Measurements from ENCODE around the gene PLAC9.

PLAC9 gene

GRCh38 chr10:80188713-80189112 lies 56.2 kb downstream of the PLAC9 start:
- TF ChIP-seq CTCF (IDR thresholded peaks at IDR 0.05; ENCODE audit: low read depth, low read length, missing control alignments): no peak
- peaks cover 13% of the 10 kb centered on the region for H3K36me3 ChIP-seq (replicated peaks)
- in situ Hi-C loops (cut with HindIII; ENCODE audit: low pct_ligation_motif_present, low sequenced_read_pairs): no loop called here
- H3K4me3 ChIP-seq (ENCODE audit: low read depth, low read length): no peak overlapping the region
- no peak for DNase-seq
- no peak overlapping the region for H3K27ac ChIP-seq
- H3K27me3 ChIP-seq (replicated peaks): no peaks in the 10 kb centered on the region

GRCh38 chr10:80191589-80192270 lies 59.2 kb downstream of the PLAC9 start:
- Histone ChIP-seq H3K27ac (no peak overlapping the region), H3K36me3 (replicated peaks) (peaks cover 19% of the 10 kb centered on the region), H3K27me3 (replicated peaks) (no peaks in the 10 kb centered on the region), H3K4me3 (ENCODE audit: low read depth, low read length) (no peak overlapping the region)
- no peak for TF ChIP-seq CTCF (IDR thresholded peaks at IDR 0.05; ENCODE audit: low read depth, low read length, missing control alignments)
- in situ Hi-C loops (cut with HindIII; ENCODE audit: low pct_ligation_motif_present, low sequenced_read_pairs): no loop called here
- DNase-seq: no peak

GRCh38 chr10:80192553-80192952 lies 60.0 kb downstream of the PLAC9 start:
- in situ Hi-C loops (cut with HindIII; ENCODE audit: low pct_ligation_motif_present, low sequenced_read_pairs): no loop called here
- Histone ChIP-seq H3K27ac (no peak overlapping the region), H3K27me3 (replicated peaks) (no peaks in the 10 kb centered on the region)

GRCh38 chr10:80194373-80195045 lies 62.0 kb downstream of the PLAC9 start:
- Histone ChIP-seq H3K4me3 (ENCODE audit: low read depth, low read length) (no peak overlapping the region), H3K36me3 (replicated peaks) (peaks cover 19% of the 10 kb centered on the region), H3K27ac (peak overlapping the region; percentile 2), H3K27me3 (replicated peaks) (no peaks in the 10 kb centered on the region)
- no peak for DNase-seq
- in situ Hi-C loops (cut with HindIII; ENCODE audit: low pct_ligation_motif_present, low sequenced_read_pairs): no loop called here
- no peak for TF ChIP-seq CTCF (IDR thresholded peaks at IDR 0.05; ENCODE audit: low read depth, low read length, missing control alignments)

More at GRCh38 chr10:80192553-80192952, 60.0 kb downstream of the PLAC9 start:
- Histone ChIP-seq H3K36me3 (replicated peaks) (peaks cover 19% of the 10 kb centered on the region), H3K4me3 (ENCODE audit: low read depth, low read length) (no peak overlapping the region)
- no peak for TF ChIP-seq CTCF (IDR thresholded peaks at IDR 0.05; ENCODE audit: low read depth, low read length, missing control alignments)
- no peak for DNase-seq

Data from brain microvascular endothelial cell (primary cell).